Transverse colon (tissue), 4 donors: ENCODE measurements around the gene TNFRSF25.
"Not testable (repeated sequence)": the region's sequence is repeated elsewhere in the genome, so short reads cannot be mapped to it uniquely, and the experiment has no call there.

Experiments
- EP300 ChIP-seq: sonication (generic); formaldehyde crosslinking; IDR thresholded peaks from one replicate; pipeline ENCODE4 v1.6.1; 2017; ENCODE audit warnings: antibody characterized with exemption, low read depth
- POLR2A ChIP-seq: fragments of 450-650 bp; IDR thresholded peaks from one replicate; pipeline ENCODE4 v1.6.1; 2016; ENCODE audit warnings: antibody characterized with exemption, mild to moderate bottlenecking, moderate library complexity
- POLR2AphosphoS5 ChIP-seq, 3 donors: sonication (generic); formaldehyde crosslinking; IDR thresholded peaks; one replicate each; pipeline ENCODE4 v1.6.1; 2016; ENCODE audit warnings: antibody characterized with exemption in 3 of 3
- TF ChIP-seq, protein P1 (sequence below), 5 experiments: fragments of 200-600 bp in 3 of 5; fragments of 450-650 bp in 2 of 5; sonication (generic) in 3 of 5; IDR thresholded peaks; 1 replicate in 2 of 5; 2 replicates in 3 of 5; pipeline ENCODE4 v1.5.1; 2016 to 2017; ENCODE audit warnings: antibody characterized with exemption in 5 of 5, inconsistent platforms in 3 of 5, mild to moderate bottlenecking in 2 of 5, moderate library complexity in 1 of 5

GRCh38 chr1:6436277-6436676 is 29.7 kb downstream of the TNFRSF25 start:
- TF ChIP-seq, protein P1, sequence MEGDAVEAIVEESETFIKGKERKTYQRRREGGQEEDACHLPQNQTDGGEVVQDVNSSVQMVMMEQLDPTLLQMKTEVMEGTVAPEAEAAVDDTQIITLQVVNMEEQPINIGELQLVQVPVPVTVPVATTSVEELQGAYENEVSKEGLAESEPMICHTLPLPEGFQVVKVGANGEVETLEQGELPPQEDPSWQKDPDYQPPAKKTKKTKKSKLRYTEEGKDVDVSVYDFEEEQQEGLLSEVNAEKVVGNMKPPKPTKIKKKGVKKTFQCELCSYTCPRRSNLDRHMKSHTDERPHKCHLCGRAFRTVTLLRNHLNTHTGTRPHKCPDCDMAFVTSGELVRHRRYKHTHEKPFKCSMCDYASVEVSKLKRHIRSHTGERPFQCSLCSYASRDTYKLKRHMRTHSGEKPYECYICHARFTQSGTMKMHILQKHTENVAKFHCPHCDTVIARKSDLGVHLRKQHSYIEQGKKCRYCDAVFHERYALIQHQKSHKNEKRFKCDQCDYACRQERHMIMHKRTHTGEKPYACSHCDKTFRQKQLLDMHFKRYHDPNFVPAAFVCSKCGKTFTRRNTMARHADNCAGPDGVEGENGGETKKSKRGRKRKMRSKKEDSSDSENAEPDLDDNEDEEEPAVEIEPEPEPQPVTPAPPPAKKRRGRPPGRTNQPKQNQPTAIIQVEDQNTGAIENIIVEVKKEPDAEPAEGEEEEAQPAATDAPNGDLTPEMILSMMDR (IDR thresholded peaks at IDR 0.05) = not testable (repeated sequence)
- TF ChIP-seq POLR2AphosphoS5 (IDR thresholded peaks at IDR 0.05); EP300; POLR2A: not testable (repeated sequence)
